ENCODE results near the gene ARMC6.

DNA sequence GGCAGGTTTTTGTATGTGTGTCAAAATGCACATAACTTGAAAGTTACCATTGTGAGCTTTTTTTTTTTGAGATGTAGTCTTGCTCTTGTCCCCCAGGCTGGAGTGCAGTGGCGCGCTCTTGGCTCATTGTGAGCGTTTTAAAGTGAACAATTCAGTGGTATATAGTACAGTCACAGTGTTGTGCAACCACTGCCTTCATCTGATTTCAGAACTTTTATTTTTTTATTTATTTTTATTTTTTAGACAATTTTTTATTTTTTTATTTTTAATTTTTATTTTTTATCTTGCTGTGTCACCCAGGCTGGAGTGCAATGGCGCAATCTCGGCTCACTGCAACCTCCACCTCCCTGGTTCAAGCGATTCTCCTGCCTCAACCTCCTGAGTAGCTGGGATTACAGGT lies 45.4 kb downstream of the ARMC6 start:
- TF ChIP-seq EGR1 (IDR thresholded peaks at IDR 0.05), result no peak
- TF ChIP-seq FOXM1 (IDR thresholded peaks at IDR 0.05; ENCODE audit: borderline replicate concordance, low read depth), result no peak
- TF ChIP-seq ZBTB7A (IDR thresholded peaks at IDR 0.05; ENCODE audit: low read depth), result no peak
- TF ChIP-seq RAD21 (IDR thresholded peaks at IDR 0.05; ENCODE audit: low read depth), result no peak
- no peak for TF ChIP-seq NFIC (IDR thresholded peaks at IDR 0.05)
